HepG2 (cell line): ENCODE results near the gene SLC25A52.

Experiments
- NFAT5 ChIP-seq: sonication (generic); formaldehyde crosslinking; IDR thresholded peaks from 2 replicates; pipeline ENCODE4 v1.4.0; 2020; ENCODE audit warnings: missing genetic modification reagents
- NFIC ChIP-seq: IDR thresholded peaks from 2 replicates; pipeline ENCODE4 v1.6.1; 2012; ENCODE audit warnings: mild to moderate bottlenecking, low read length, inconsistent platforms

DNA sequence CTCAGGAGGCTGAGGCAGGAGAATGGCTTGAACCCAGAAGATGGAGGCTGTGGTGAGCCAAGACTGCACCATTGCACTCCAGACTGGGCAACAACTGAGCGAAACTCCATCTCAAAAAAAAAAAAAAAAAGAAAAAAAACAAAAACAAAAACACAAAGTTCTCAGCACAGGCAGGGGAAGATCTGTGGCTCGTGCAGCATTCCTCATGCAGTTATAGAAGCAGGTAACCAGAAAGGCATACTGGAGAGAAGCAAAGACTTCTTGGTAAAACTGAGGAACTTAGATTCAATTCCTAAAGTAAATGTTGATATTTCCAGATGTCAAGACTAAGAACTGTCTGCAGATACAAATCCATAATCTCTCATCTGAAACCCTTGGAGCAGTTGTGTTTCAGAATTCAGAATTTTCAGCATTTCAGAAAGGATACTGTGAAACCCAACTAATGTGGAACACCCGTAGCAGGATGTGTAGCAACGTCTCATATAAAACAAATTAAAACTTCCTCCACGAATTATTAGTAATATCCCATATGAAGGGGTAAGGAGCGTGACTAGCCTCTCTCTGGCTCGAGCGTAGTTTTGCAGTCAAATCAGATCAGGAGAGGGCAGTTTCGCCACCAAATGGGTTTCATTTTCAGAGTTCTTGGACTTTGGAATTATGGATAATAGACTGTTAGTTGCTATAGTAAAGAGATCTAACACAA lies 13.2 kb upstream of the SLC25A52 start:
- TF ChIP-seq NFAT5 (CRISPR knock-in tag) (no peak), NFIC (no peak)
